Esophagus muscularis mucosa (tissue), 4 donors: ENCODE data around the gene WDR82. TPM values are rescaled to one million over a fixed set of nuclear protein-coding genes. Genes with fewer than 3 reads are reported as not detected.

Source experiments
- DNase-seq: peaks from one replicate; pipeline ENCODE4 v3.0.0-alpha.2; 2017; ENCODE audit errors: extremely low spot score
- H3K27ac ChIP-seq, 4 donors: fragments of 200-600 bp; sonication (generic); replicated peaks in 1 of 4; 1 replicate in 3 of 4; 2 replicates in 1 of 4; pipeline ENCODE4 v1.5.1; 2016 to 2019; ENCODE audit warnings: mild to moderate bottlenecking in 1 of 4
- H3K27me3 ChIP-seq, 4 donors: fragments of 200-600 bp; sonication (generic); one replicate each; pipeline versions ENCODE4 v1.5.1 to v1.6.0; 2016 to 2019
- H3K36me3 ChIP-seq, 4 donors: fragments of 200-600 bp; sonication (generic); one replicate each; pipeline ENCODE4 v1.5.1; 2016 to 2019
- H3K4me1 ChIP-seq, 4 donors: fragments of 200-600 bp; sonication (generic); one replicate each; pipeline ENCODE4 v1.5.1; 2016 to 2019
- H3K4me3 ChIP-seq, 4 donors: fragments of 200-600 bp; sonication (generic); 1 replicate in 2 of 4; 2 replicates in 2 of 4; pipeline ENCODE4 v1.5.1; 2016 to 2019; ENCODE audit warnings: mild to moderate bottlenecking in 4 of 4, moderate library complexity in 1 of 4
- H3K9me3 ChIP-seq, 4 donors: fragments of 200-600 bp; sonication (generic); 1 replicate in 3 of 4; 2 replicates in 1 of 4; pipeline ENCODE4 v1.5.1; 2016 to 2019
- EP300 ChIP-seq: sonication (generic); formaldehyde crosslinking; IDR thresholded peaks from one replicate; pipeline ENCODE4 v1.6.1; 2017; ENCODE audit warnings: antibody characterized with exemption
- POLR2A ChIP-seq: fragments of 450-650 bp; IDR thresholded peaks from one replicate; pipeline ENCODE4 v1.6.1; 2017; ENCODE audit warnings: antibody characterized with exemption, moderate library complexity, mild to moderate bottlenecking, low read depth
- POLR2AphosphoS5 ChIP-seq, 2 donors: sonication (generic); formaldehyde crosslinking; IDR thresholded peaks; one replicate each; pipeline ENCODE4 v1.6.1; 2017; ENCODE audit warnings: antibody characterized with exemption in 2 of 2
- WGBS: methylation state at CpG from one replicate; pipeline ENCODE4 v1.1.5; 2018; 5-methylcytosine and 5-hydroxymethylcytosine counted together
- intact Hi-C: fragments of 100-400 bp; cut with DNase I; formaldehyde crosslinking; loops from one replicate; pipeline ENCODE4 v1.15.1; 2023
- total RNA-seq, 4 donors: library from RNA; depleted of rRNA; stranded (reverse); fragments of >200 nt; gene quantifications; one replicate each; pipeline versions ENCODE4 v1.1.0 to v1.2.1, GENCODE V29; 2016
- TF ChIP-seq, protein P1 (sequence below), 3 experiments: fragments of 200-600 bp in 2 of 3; fragments of 450-650 bp in 1 of 3; sonication (generic) in 2 of 3; IDR thresholded peaks; one replicate each; pipeline ENCODE4 v1.5.1; 2017 to 2019; ENCODE audit warnings: antibody characterized with exemption in 3 of 3, mild to moderate bottlenecking in 2 of 3, moderate library complexity in 1 of 3

WDR82 gene
- total RNA-seq, 4 donors from 2014 or later = 62.6 to 101 (median 80.9) TPM

DNA sequence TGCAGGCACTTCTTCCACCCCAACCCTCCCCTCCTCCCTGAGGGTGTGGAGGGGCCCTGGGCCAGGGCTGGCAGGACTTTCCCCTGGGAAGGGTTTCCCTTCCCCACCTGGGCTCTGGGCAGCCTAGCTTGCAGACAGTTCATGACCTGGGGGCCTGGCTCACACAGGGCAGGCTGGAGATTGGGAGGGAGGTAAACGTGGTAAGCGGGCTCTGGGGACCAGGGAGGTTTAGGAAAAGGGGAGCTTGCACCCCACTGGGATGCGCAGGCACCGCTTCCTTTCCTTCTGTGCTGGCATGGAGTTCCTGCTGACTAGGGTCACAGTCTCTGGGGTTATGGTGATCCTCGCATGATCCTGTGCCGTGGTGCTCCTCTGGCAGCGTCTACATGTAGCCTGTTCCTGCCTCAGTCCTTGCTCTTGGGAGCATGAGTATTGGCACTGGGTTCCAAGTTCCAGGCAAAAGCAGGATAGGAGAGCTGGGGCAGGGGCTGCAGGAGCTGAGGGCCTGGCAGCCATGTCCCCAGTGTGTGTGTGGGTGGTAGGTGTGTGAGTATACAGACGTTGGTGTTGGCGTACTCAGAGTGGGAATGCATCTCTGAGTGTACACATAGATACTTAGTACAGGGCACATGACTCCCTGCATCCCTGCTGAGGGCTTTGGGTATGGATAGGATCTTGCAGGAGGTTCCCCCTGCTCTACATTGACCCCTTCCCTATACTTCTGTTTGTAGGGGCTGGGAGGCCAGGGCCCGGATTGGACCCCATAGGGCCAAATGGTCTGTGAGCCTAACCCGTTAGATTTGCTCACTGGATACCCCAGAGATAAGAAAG lies 16.1 kb upstream of the WDR82 start:
- Histone ChIP-seq H3K27me3 (no peaks in the 10 kb centered on the region), H3K36me3 (peaks cover 8 to 63% (median 36%) of the 10 kb centered on the region in 4 donors), H3K4me3 (no peak overlapping the region), H3K9me3 (no peaks in the 10 kb centered on the region), H3K4me1 (peaks cover 0 to 9% (median 7%) of the 10 kb centered on the region in 4 donors), H3K27ac (no peak overlapping the region)
- no peak for DNase-seq
- WGBS = 82% methylated on average over 11 of the region's 11 CpGs
- TF ChIP-seq POLR2A (no peak), POLR2AphosphoS5 (IDR thresholded peaks at IDR 0.05) (no peak)
- TF ChIP-seq, protein P1, sequence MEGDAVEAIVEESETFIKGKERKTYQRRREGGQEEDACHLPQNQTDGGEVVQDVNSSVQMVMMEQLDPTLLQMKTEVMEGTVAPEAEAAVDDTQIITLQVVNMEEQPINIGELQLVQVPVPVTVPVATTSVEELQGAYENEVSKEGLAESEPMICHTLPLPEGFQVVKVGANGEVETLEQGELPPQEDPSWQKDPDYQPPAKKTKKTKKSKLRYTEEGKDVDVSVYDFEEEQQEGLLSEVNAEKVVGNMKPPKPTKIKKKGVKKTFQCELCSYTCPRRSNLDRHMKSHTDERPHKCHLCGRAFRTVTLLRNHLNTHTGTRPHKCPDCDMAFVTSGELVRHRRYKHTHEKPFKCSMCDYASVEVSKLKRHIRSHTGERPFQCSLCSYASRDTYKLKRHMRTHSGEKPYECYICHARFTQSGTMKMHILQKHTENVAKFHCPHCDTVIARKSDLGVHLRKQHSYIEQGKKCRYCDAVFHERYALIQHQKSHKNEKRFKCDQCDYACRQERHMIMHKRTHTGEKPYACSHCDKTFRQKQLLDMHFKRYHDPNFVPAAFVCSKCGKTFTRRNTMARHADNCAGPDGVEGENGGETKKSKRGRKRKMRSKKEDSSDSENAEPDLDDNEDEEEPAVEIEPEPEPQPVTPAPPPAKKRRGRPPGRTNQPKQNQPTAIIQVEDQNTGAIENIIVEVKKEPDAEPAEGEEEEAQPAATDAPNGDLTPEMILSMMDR (IDR thresholded peaks at IDR 0.05) = no peak
- intact Hi-C loops = no loop called here

DNA sequence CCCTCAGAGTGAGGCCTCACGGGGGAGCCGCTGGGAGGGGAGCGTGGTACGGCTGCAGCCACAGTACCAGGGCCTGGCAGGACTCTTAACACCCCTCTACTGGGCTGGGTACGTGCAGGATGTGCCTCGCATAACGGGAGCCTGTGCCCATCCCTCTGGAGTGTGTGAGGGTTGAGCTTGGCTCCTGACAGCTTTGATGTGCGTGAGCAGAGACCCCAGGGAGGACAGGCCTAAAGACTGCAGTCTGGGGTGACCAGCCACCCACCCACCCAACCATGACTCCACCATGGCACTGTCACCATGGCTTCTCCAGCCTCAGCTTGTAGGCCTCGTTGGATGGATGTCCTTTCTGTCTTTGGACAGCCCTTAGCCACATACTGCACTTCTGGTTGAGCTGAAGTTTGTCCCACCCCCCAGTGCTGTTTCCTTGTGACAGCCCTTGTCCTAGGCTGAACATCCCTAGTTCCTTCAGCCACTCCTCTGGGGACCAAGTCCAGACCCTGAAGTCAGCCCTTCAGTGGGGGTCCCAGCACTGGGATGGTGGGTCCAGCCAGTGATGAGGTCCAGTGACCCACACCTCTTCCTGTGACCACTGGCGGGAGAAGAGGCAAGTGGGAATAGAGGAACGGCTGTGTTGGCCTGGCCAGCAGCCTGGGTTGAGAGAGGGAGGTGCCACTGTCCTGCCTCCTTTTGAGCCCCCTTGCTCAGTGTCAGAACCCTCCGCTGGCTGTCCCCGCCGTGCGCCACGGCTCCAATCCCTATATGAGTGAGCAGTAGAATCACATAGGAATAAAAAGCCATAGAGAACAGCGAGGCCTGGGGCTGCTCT lies 15.3 kb upstream of the WDR82 start:
- WGBS = 92% methylated on average over 17 of the region's 17 CpGs
- Histone ChIP-seq H3K4me1 (peaks cover 6 to 8% (median 6%) of the 10 kb centered on the region in 4 donors), H3K27ac (no peak overlapping the region), H3K9me3 (no peaks in the 10 kb centered on the region), H3K27me3 (no peaks in the 10 kb centered on the region), H3K4me3 (no peak overlapping the region), H3K36me3 (peaks cover 8 to 63% (median 36%) of the 10 kb centered on the region in 4 donors)
- TF ChIP-seq POLR2A (no peak), EP300 (no peak), POLR2AphosphoS5 (IDR thresholded peaks at IDR 0.05) (no peak)
- TF ChIP-seq, protein P1 (IDR thresholded peaks at IDR 0.05) = no peak
- intact Hi-C loops = no loop called here
- no peak for DNase-seq

DNA sequence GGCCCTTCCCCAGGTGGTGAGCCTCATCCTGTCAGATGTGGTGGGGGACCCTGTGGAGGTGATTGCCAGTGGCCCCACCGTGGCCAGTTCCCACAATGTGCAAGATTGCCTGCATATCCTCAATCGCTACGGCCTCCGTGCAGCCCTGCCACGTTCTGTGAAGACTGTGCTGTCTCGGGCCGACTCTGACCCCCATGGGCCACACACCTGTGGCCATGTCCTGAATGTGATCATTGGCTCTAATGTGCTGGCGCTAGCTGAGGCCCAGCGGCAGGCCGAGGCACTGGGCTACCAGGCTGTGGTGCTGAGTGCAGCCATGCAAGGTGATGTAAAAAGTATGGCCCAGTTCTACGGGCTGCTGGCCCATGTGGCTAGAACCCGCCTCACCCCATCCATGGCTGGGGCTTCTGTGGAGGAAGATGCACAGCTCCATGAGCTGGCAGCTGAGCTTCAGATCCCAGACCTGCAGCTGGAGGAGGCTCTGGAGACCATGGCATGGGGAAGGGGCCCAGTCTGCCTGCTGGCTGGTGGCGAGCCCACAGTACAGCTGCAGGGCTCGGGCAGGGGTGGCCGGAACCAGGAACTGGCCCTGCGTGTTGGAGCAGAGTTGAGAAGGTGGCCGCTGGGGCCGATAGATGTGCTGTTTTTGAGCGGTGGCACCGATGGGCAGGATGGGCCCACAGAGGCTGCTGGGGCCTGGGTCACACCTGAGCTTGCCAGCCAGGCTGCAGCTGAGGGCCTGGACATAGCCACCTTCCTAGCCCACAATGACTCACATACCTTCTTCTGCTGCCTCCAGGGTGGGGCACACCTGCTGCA lies 14.0 kb upstream of the WDR82 start:
- Histone ChIP-seq H3K4me3 (no peak overlapping the region), H3K36me3 (peaks cover 8 to 63% (median 36%) of the 10 kb centered on the region in 4 donors), H3K9me3 (no peaks in the 10 kb centered on the region), H3K4me1 (peaks cover 6 to 12% (median 9%) of the 10 kb centered on the region in 4 donors), H3K27ac (no peak overlapping the region), H3K27me3 (no peaks in the 10 kb centered on the region)
- TF ChIP-seq POLR2A (no peak), EP300 (no peak), POLR2AphosphoS5 (IDR thresholded peaks at IDR 0.05) (no peak)
- TF ChIP-seq, protein P1 (IDR thresholded peaks at IDR 0.05) = no peak
- 98% methylated on average over 10 of the region's 20 CpGs for WGBS
- no peak for DNase-seq
- intact Hi-C loops = no loop called here

DNA sequence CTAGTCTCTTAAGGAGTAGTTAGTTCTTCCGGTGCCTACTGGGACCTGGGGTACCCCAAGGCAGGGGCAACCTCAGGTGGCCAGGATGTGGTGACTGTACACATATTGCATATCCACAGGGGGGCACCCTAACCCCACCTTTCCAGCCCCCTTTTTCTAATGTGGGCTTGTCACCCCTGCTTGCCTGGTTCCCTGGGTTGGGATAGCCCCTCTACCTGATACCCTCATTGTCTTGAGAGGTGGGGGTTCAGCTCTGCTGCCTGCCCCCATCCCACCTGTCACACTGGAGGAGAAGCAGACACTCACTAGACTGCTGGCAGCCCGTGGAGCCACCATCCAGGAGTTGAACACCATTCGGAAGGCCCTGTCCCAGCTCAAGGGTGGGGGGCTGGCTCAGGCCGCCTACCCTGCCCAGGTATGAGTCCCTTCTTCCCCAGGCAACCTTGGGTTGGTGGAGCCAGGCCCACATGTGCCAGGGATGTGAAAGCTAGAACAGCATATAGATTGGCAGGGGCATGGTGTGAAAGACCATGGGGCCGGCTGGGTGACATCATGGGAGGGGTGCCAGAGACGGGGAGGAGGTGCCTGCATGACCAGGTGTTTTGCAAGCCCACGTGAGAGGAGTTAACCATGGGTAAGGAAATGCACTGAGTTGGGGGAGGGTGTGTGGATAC lies 13.2 kb upstream of the WDR82 start:
- WGBS = 62% methylated on average over 5 of the region's 7 CpGs
- intact Hi-C loops = loop anchor here (1.0 kb wide), 1 partner anchor 48 kb away; no protein-coding TSS in a partner anchor
- Histone ChIP-seq H3K27me3 (no peaks in the 10 kb centered on the region), H3K27ac (no peak overlapping the region), H3K9me3 (no peaks in the 10 kb centered on the region), H3K4me1 (peaks cover 14 to 18% (median 16%) of the 10 kb centered on the region in 4 donors), H3K36me3 (peaks cover 8 to 58% (median 36%) of the 10 kb centered on the region in 4 donors), H3K4me3 (no peak overlapping the region)
- no peak for DNase-seq
- TF ChIP-seq EP300 = no peak
- no peak for TF ChIP-seq POLR2A
- TF ChIP-seq POLR2AphosphoS5 (IDR thresholded peaks at IDR 0.05) = no peak
- TF ChIP-seq, protein P1 (IDR thresholded peaks at IDR 0.05) = peak; percentile 20 to 29 (median 25)
